ENCODE measurements around the gene FDCSP. TPM values are rescaled to one million over a fixed set of nuclear protein-coding genes. Genes with fewer than 3 reads are reported as not detected.

The FDCSP gene
- not detected for total RNA-seq

DNA sequence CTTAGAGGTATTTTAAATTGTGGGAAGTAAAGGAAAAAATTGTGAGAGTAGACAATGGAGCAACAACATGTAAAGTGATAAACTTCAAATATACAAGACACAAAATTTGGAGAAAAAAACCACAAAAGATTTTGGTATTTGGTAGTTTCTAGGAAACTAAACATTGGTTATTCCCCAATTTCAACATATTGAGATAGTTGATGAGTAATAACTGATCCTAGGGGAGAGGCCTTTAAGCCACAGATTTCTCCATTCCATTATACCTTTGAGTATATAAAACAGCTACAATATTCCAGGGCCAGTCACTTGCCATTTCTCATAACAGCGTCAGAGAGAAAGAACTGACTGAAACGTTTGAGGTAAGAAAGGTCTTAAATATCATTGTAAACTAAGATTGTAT is at the start of gene FDCSP:
TSS of gene FDCSP (plus strand) at position 301 of the 400 bp plus-strand sequence. CDS start 5,071 bp downstream, outside the sequence.
- CTCF ChIA-PET: no interaction called here
- DNase-seq: no peak
- POLR2A ChIA-PET: no interaction called here
- Mint-ChIP-seq H3K27ac (no peak within 1 kb of the TSS), H3K9me3 (no peaks in the 10 kb centered on the region), H3K27me3 (no peaks in the 10 kb centered on the region), H3K4me3 (no peak within 1 kb of the TSS), H3K4me1 (no peaks in the 10 kb centered on the region), H3K36me3 (ENCODE audit: low read depth) (no peaks in the 10 kb centered on the region)

- H3K27ac Mint-ChIP-seq: no peak overlapping the region
- CTCF ChIA-PET: no interaction called here
- H3K27me3 Mint-ChIP-seq: no peaks in the 10 kb centered on the region
- DNase-seq: no peak
- no peaks in the 10 kb centered on the region for H3K4me1 Mint-ChIP-seq
- H3K9me3 Mint-ChIP-seq: no peaks in the 10 kb centered on the region
- H3K36me3 Mint-ChIP-seq (ENCODE audit: low read depth): no peaks in the 10 kb centered on the region
- POLR2A ChIA-PET: no interaction called here
- H3K4me3 Mint-ChIP-seq: no peak overlapping the region
Observed at GRCh38 chr4:70177090-70177489, 48.8 kb upstream of the FDCSP start.

GRCh38 chr4:70178075-70178660 is 47.8 kb upstream of the FDCSP start:
- H3K9me3 Mint-ChIP-seq: no peaks in the 10 kb centered on the region
- POLR2A ChIA-PET: no interaction called here

GRCh38 chr4:70179811-70180210 is 46.1 kb upstream of the FDCSP start:
- no peaks in the 10 kb centered on the region for H3K27me3 Mint-ChIP-seq
- DNase-seq: no peak
- H3K36me3 Mint-ChIP-seq (ENCODE audit: low read depth): no peaks in the 10 kb centered on the region
- ChIA-PET CTCF (no interaction called here), POLR2A (no interaction called here)
- H3K9me3 Mint-ChIP-seq: no peaks in the 10 kb centered on the region
- no peaks in the 10 kb centered on the region for H3K4me1 Mint-ChIP-seq
- no peak overlapping the region for H3K27ac Mint-ChIP-seq
- no peak overlapping the region for H3K4me3 Mint-ChIP-seq

More at GRCh38 chr4:70178075-70178660, 47.8 kb upstream of the FDCSP start:
- CTCF ChIA-PET: no interaction called here
- Mint-ChIP-seq H3K27ac (no peak overlapping the region), H3K36me3 (ENCODE audit: low read depth) (no peaks in the 10 kb centered on the region), H3K4me1 (no peaks in the 10 kb centered on the region), H3K4me3 (no peak overlapping the region), H3K27me3 (no peaks in the 10 kb centered on the region)
- DNase-seq: no peak

DNA sequence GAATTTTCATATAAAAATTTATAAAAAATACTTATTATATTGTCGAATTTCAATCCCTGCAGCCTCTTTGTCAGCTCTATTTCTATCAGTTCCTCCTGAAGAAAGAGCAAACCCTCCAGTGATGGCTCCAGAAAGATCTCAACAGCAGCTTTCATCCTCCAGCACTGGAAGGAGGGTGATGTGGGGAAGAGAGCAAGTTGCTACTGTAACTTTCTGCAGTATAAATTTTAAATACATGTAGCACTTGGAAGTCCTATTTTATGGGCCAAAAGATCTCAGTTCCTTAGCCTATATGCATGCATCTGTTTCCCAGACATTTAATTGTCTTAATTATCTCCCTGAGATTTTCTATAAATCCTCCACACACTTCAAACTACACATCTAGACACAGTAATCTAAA is 44.1 kb upstream of the FDCSP start:
- Mint-ChIP-seq H3K27ac (no peak overlapping the region), H3K9me3 (no peaks in the 10 kb centered on the region), H3K4me3 (no peak overlapping the region), H3K27me3 (no peaks in the 10 kb centered on the region), H3K36me3 (ENCODE audit: low read depth) (no peaks in the 10 kb centered on the region), H3K4me1 (no peaks in the 10 kb centered on the region)
- ChIA-PET POLR2A (no interaction called here), CTCF (no interaction called here)
- no peak for DNase-seq

- no peak for DNase-seq
- ChIA-PET CTCF (no interaction called here), POLR2A (no interaction called here)
- Mint-ChIP-seq H3K36me3 (ENCODE audit: low read depth) (no peaks in the 10 kb centered on the region), H3K27me3 (no peaks in the 10 kb centered on the region), H3K4me3 (no peak overlapping the region), H3K4me1 (no peaks in the 10 kb centered on the region), H3K9me3 (no peaks in the 10 kb centered on the region), H3K27ac (no peak overlapping the region)
Observed at GRCh38 chr4:70182517-70183167, 43.3 kb upstream of the FDCSP start.

DNA sequence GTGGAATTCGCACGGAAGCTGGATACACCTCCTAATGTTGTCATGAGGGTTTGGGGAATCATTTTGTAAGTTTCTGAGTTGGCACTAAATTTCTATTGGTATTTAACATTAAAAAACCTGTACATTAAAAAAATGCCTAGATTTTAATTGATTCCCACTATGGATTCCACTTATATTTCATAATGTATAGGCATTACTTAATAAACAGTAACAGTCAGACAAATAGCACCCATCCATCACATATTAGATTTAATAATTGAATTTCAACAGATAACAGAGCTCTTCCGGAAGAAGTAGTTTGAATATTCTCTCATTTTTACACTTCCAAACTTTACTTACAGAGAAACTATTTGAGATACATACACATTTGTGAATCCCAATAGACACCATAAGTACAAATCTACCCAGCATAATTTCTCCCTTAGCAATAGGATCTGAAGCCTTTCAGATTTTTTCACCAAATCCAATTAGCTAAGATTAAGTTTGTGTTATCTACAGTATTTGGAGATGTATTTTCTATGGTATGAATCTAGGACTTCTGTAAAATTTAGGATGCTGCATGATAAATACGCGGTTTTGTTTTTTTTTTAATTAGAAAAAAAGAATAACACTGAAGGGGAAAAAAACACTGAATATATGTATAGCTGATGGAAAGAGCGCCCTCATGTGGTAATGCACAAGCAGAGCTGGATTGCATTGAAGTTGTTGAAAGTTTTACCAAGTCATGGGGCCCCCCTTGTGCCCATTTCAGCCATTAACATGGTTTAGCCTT is 42.6 kb upstream of the FDCSP start:
- peak; percentile 34 for DNase-seq
- Mint-ChIP-seq H3K9me3 (no peaks in the 10 kb centered on the region), H3K4me3 (no peak overlapping the region), H3K36me3 (ENCODE audit: low read depth) (no peaks in the 10 kb centered on the region), H3K27ac (no peak overlapping the region), H3K27me3 (no peaks in the 10 kb centered on the region), H3K4me1 (no peaks in the 10 kb centered on the region)
- ChIA-PET CTCF (no interaction called here), POLR2A (interaction anchor here (0.6 kb wide), 1 partner anchor 302 kb away, joined by 3 read pairs; no protein-coding TSS in a partner anchor)

DNA sequence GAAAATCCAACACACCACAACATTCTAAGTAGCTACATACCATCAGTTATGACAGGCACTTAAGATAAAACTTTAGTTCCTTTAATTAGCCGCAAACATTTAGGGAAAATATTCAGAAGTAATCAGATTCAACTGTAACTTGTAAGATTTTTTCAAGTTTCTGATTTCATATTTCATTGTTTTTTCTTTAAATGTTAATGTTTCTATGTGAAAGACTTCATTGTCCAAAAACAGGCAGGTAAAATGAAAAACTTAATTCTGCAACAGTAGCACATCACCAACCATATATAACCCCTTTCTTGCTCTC is 42.0 kb upstream of the FDCSP start:
- Mint-ChIP-seq H3K36me3 (ENCODE audit: low read depth) (no peaks in the 10 kb centered on the region), H3K4me3 (no peak overlapping the region), H3K9me3 (no peaks in the 10 kb centered on the region), H3K4me1 (no peaks in the 10 kb centered on the region), H3K27ac (no peak overlapping the region), H3K27me3 (no peaks in the 10 kb centered on the region)
- no peak for DNase-seq
- ChIA-PET POLR2A (interaction anchor here (0.6 kb wide), 1 partner anchor 302 kb away, joined by 3 read pairs; no protein-coding TSS in a partner anchor), CTCF (no interaction called here)

DNA sequence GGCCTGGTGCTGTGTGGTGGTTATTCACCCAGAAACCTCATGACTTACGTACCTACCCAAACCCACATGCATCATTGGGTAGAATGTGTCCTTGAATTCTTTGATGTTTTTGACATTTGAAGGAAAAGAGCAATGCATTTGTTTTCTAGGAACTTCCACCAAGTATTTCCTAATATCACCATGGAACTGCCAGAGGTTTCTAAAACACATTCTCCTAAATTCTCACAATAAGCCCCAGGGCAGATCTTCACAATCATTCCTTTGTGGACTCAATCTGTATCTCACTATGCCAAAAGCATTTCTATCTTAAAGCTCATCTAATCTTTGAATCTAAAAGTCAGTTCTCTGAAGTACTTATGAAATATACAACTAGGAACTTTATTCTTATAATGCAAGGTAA is 38.7 kb upstream of the FDCSP start:
- ChIA-PET CTCF (no interaction called here), POLR2A (no interaction called here)
- Mint-ChIP-seq H3K36me3 (ENCODE audit: low read depth) (no peaks in the 10 kb centered on the region), H3K27me3 (no peaks in the 10 kb centered on the region), H3K4me3 (no peak overlapping the region), H3K9me3 (no peaks in the 10 kb centered on the region), H3K4me1 (no peaks in the 10 kb centered on the region), H3K27ac (no peak overlapping the region)
- no peak for DNase-seq

GRCh38 chr4:70190579-70190978 is 35.3 kb upstream of the FDCSP start:
- H3K9me3 Mint-ChIP-seq: no peaks in the 10 kb centered on the region
- ChIA-PET CTCF (no interaction called here), POLR2A (no interaction called here)
- no peaks in the 10 kb centered on the region for H3K36me3 Mint-ChIP-seq (ENCODE audit: low read depth)
- no peak overlapping the region for H3K4me3 Mint-ChIP-seq
- no peaks in the 10 kb centered on the region for H3K27me3 Mint-ChIP-seq
- H3K27ac Mint-ChIP-seq: no peak overlapping the region
- H3K4me1 Mint-ChIP-seq: no peaks in the 10 kb centered on the region
- DNase-seq: no peak

DNA sequence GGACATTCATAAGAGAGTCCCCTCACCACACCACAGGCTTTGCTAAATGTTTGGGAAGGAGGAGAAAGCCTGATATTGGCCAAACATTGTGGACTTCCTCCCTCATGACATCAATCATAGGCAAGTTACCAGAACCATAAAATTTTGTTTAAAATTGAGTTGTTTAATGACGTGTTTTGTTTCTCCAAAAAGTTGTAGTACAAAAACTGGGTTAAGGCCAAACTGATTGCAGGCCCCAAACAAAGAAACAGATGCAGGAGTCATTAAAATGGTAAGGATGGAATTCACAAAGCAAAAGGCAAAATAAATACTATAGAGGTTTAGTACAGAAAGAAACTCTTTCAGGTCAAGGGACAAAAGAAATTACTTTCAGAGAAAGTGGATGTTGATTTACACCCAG is 34.3 kb upstream of the FDCSP start:
- Mint-ChIP-seq H3K27me3 (no peaks in the 10 kb centered on the region), H3K27ac (no peak overlapping the region), H3K36me3 (ENCODE audit: low read depth) (no peaks in the 10 kb centered on the region), H3K9me3 (no peaks in the 10 kb centered on the region), H3K4me3 (no peak overlapping the region), H3K4me1 (no peaks in the 10 kb centered on the region)
- ChIA-PET CTCF (no interaction called here), POLR2A (no interaction called here)
- no peak for DNase-seq

DNA sequence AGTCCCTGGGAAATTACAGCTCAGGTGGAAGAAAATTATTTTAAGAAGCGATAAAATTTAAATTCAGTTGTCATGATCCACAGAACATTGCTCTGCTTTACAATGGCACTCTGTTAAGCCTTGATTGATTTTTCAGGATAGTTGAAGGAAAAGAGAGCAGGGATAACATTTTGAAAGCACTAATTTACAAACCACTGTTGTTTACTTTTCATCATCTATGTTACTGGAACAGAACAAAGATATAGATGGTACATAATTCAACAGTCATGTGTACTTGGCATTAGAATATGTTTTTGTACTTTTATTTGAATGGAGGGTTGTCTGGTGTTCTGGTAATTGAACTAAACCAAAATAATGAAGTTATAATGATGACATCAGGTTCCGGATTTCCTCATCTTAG is 33.0 kb upstream of the FDCSP start:
- H3K27me3 Mint-ChIP-seq: no peaks in the 10 kb centered on the region
- no peaks in the 10 kb centered on the region for H3K9me3 Mint-ChIP-seq
- ChIA-PET CTCF (no interaction called here), POLR2A (no interaction called here)
- H3K4me3 Mint-ChIP-seq: no peak overlapping the region
- H3K4me1 Mint-ChIP-seq: no peaks in the 10 kb centered on the region
- no peak overlapping the region for H3K27ac Mint-ChIP-seq
- H3K36me3 Mint-ChIP-seq (ENCODE audit: low read depth): no peaks in the 10 kb centered on the region
- no peak for DNase-seq

GRCh38 chr4:70195425-70195824 is 30.5 kb upstream of the FDCSP start, which contains the start of gene ODAM:
Gene ODAM (plus strand): TSS chr4:70195725. CDS start chr4:70196544, 819 bp downstream.
- no peaks in the 10 kb centered on the region for H3K9me3 Mint-ChIP-seq
- H3K27ac Mint-ChIP-seq: no peak within 1 kb of the TSS
- no peaks in the 10 kb centered on the region for H3K36me3 Mint-ChIP-seq (ENCODE audit: low read depth)
- ChIA-PET POLR2A (no interaction called here), CTCF (no interaction called here)
- DNase-seq: no peak
- H3K4me1 Mint-ChIP-seq: no peaks in the 10 kb centered on the region
- no peak within 1 kb of the TSS for H3K4me3 Mint-ChIP-seq
- no peaks in the 10 kb centered on the region for H3K27me3 Mint-ChIP-seq

- ChIA-PET POLR2A (no interaction called here), CTCF (no interaction called here)
- Mint-ChIP-seq H3K4me1 (no peaks in the 10 kb centered on the region), H3K9me3 (no peaks in the 10 kb centered on the region), H3K4me3 (no peak overlapping the region), H3K27ac (no peak overlapping the region), H3K27me3 (no peaks in the 10 kb centered on the region), H3K36me3 (ENCODE audit: low read depth) (no peaks in the 10 kb centered on the region)
- DNase-seq: no peak
Observed at GRCh38 chr4:70196857-70197256, 29.1 kb upstream of the FDCSP start.

Measured in activated CD4-positive, alpha-beta T cell treated with anti-CD3 and anti-CD28 coated beads, Interleukin-2, amount 10 ng/mL, durations not matched to agents 7 days and 5 days (primary cell).